NCI-H226 (cell line): ENCODE data around the gene TTC9.
A peak's percentile ranks its signal among the peaks of the same experiment; 100 is the strongest.

Experiments
- DNase-seq: peaks from one replicate; pipeline ENCODE4 v3.0.0-alpha.2; 2015

TTC9 gene

GRCh38 chr14:70646705-70647104 is 5.0 kb downstream of the TTC9 start:
- DNase-seq: no peak

- no peak for DNase-seq
These were observed 6.6 kb downstream of the TTC9 start for GRCh38 chr14:70648346-70648745.

DNA sequence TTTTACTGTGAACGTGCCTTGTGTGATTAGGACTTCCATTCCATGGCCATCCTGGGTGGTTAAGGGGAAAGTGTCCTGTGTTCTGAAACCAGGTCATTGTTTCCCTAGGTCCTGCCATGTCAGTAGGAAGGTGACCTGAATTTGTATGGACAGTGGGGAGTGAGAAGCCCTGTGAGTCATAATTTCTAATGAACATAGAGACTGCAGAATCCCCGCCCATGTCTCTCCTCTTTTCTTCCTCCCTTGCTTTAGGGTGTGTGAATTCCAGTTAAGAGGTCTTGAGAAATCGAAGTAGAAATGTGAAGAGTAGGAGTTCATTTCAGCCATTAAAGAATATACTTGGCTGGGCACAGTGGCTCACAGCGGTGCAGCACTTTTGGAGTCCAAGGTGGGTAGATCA is 8.1 kb downstream of the TTC9 start:
- DNase-seq: no peak

DNA sequence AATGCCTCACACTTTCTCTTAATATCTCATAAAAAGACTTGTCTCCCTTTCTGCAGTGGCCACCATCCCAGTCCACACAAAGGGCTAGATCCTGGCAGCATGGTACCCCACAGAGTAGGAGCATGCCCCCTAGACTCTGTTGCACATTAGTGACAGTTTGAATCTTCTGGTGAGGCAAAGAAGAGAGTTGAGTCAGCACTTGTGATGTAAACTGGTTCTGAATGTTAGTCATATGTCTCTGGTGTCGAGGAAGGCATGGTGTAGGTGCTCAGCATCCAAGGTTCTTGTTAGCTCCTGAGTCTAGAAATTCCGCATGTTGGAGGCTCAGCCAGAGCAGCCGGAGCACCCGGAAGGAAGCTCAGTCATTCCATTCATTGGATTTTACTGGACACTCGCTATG is 9.8 kb downstream of the TTC9 start:
- no peak for DNase-seq

- DNase-seq: no peak
These were observed 11.2 kb downstream of the TTC9 start for GRCh38 chr14:70652871-70653270.

DNA sequence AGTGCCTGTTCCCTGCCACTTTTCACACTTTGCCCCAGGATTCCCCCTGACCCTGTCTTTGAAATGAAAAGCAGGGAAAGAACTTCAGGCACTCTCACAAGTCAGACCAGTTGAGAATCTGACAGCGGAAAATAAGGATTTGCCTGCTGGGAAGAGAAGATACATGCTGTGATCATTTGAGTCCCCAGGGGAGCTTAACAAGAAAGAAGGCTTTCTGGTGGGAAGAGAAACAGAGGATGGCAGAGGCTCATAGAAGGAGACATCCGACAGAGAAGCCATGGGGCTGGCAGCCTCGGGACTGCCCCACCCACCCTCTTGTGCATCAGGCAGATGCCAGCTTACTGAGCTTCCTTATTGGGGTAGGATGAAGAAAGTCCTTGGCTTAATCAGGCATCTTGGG is 11.9 kb downstream of the TTC9 start:
- DNase-seq: no peak

DNA sequence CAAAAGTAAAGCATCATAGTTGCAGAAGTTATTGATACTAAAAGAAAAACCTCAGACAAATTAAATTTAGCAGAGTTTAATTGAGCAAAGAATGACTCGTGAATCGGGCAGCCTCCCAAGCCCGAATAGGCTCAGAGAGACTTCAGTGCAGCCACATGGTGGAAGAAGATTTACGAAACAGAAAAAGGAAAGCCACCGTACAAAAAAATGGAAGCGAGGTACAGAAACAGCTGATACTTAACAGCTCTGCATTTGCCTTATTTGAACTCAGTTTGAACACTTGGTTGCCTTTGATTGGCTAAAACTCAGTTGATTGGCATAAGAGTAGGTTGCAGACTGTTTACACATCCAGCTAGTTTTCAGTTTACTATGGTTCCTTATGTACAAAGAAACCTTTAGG is 12.9 kb downstream of the TTC9 start:
- DNase-seq: no peak

GRCh38 chr14:70655110-70655826 is 13.6 kb downstream of the TTC9 start:
- DNase-seq: no peak

GRCh38 chr14:70658899-70659298 is 17.2 kb downstream of the TTC9 start:
- DNase-seq: no peak

- DNase-seq: no peak
These were observed 19.5 kb downstream of the TTC9 start for GRCh38 chr14:70660967-70661893.

DNA sequence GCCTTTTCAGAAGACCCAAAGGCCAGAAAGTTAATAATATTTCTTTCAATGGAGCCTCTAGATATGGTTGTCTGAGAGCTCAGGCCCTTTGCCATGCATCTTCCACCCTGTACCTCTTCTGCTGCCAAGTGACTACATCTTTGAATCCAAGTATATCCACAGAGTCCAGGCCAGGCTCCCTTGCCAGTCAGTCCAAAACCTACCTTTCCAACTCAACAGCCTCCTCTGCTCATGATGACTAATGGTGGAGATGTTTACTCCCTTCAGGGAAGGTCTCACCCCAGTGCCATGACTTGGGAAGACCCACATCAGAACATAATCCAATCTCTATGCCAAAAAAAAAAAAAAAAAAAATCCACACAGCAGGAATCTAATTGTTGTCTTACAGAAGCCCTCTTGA is 20.4 kb downstream of the TTC9 start:
- no peak for DNase-seq

- no peak for DNase-seq
These were observed 21.1 kb downstream of the TTC9 start for GRCh38 chr14:70662816-70663215.

DNA sequence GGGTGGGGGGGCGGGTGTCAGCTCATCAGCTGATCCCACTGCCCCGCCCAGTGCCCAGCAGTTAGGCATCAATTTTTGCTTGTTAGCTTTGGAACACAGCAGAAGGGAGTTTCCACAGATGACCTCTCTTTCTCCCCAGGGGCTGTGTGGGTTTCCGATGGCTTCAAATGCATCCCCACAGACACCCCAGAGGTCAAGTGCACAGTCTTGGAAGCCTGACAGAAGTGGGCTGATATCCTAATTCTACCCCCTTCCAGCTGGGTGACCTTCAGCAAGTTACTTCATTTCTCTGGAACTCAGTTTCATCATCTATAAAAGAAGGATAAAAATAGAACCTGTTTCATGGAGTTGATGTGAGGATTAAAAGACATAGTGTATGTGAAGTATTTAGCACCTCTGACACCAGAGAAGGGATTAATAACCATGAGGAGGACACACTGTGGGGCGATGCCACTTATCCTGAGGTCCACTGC is 22.0 kb downstream of the TTC9 start:
- DNase-seq: peak; percentile 51

DNA sequence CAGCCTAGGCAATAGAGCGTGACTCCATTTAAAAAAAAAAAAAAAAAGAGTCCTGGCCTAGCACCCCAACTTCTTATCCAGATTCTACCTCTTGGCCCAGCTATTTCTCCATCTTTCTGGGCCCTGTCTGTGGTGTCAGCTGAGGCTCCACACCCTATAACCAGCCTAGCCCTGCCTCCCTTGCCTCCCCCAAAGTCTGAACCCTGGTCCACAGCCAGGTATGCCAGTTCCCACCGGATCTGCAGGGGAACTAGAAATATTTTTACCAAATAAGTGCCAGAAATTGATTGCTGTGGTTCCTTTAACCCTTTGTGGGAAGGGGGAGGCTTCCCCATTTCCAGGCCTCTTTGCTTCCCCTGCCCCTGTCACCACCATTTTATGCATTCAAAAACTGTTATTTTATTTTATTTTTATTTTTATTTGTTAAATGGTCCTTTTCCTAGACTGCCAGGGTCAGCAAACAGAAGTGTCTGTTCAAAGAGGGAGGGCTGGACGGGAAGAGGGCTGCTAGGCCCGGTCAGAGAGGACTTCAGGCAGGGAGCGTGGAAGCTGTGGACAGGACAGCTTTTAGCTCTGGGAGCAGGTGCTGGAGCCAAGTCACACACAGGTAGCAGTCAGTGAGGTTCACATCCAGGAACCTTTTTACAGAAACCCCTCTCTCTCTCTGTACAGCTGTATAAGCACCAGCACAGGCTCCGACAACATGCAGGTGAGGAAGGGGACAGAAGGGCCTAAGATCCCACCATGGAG is 23.2 kb downstream of the TTC9 start:
- DNase-seq: no peak

GRCh38 chr14:70665448-70666360 is 24.0 kb downstream of the TTC9 start:
- peak; percentile 45 for DNase-seq

- DNase-seq: peak; percentile 24
These were observed 24.6 kb downstream of the TTC9 start for GRCh38 chr14:70666361-70666686.

- DNase-seq: no peak
These were observed 29.4 kb downstream of the TTC9 start for GRCh38 chr14:70670992-70671651.

GRCh38 chr14:70671652-70672644 is 30.2 kb downstream of the TTC9 start:
- DNase-seq: no peak

GRCh38 chr14:70677341-70677740 is 35.6 kb downstream of the TTC9 start:
- DNase-seq: no peak

- DNase-seq: no peak
These were observed 39.0 kb downstream of the TTC9 start for GRCh38 chr14:70680748-70681147.

DNA sequence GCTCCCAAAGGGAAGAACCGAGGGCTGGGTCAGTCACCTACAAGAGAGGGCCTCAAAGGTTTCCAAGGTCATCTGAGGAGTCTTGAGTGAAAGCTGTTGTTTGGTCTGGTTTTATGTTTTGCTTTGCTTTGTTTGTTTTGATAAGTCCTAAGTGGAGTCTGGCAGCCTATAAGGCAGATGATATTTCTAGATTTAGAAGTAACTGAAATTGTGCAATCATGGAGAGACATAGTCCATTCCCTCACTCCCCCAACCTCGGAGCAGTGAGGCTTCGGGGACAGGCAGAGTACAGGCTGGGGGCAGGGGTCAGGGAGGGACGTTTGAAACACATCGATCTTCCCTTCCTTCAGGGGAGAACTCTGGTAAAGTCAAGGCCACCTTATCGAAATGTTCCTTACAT is 42.3 kb downstream of the TTC9 start:
- no peak for DNase-seq
